B cell (primary cell): ENCODE results near the gene CMTM7.

Experiments used
- EZH2 ChIP-seq: IDR thresholded peaks from 2 replicates; pipeline ENCODE4 v1.6.1; 2012; ENCODE audit warnings: borderline replicate concordance, low read depth, mild to moderate bottlenecking, moderate library complexity, low read length; ENCODE audit not compliant: insufficient read depth, poor library complexity, severe bottlenecking
- TF ChIP-seq, protein P1 (sequence below): fragments of 200-600 bp; IDR thresholded peaks from one replicate; pipeline ENCODE4 v1.8.0; 2022; ENCODE audit warnings: antibody characterized with exemption, mild to moderate bottlenecking

DNA sequence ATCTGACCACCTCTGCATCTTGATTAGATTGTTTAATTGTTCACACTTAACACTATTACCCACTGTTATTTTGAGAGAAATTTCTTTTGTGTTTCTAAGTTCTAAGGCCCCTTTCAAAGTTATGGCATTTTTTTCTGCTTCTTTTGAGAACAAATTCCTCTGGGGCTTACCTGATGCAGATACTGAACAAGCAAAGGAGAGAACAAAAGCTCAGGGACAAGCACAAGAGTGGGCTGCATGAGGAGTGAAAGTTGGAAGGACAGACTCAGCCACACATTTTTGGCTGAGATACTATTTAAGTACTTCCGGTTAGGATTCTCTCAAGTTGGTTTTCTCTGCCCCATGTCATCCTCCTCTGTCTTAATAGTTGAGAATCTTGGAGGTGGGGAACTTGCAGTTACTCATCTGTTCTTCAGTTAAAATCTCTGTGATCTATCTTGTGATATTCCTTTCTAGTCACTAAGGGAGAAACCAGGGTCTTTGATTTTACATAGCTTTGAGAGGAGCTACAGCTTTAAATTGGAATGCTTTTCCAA, 56.3 kb downstream of the CMTM7 start:
- TF ChIP-seq, protein P1, sequence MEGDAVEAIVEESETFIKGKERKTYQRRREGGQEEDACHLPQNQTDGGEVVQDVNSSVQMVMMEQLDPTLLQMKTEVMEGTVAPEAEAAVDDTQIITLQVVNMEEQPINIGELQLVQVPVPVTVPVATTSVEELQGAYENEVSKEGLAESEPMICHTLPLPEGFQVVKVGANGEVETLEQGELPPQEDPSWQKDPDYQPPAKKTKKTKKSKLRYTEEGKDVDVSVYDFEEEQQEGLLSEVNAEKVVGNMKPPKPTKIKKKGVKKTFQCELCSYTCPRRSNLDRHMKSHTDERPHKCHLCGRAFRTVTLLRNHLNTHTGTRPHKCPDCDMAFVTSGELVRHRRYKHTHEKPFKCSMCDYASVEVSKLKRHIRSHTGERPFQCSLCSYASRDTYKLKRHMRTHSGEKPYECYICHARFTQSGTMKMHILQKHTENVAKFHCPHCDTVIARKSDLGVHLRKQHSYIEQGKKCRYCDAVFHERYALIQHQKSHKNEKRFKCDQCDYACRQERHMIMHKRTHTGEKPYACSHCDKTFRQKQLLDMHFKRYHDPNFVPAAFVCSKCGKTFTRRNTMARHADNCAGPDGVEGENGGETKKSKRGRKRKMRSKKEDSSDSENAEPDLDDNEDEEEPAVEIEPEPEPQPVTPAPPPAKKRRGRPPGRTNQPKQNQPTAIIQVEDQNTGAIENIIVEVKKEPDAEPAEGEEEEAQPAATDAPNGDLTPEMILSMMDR: no peak
- no peak for TF ChIP-seq EZH2
